ENCODE data around the gene ARNT2. TPM values are rescaled to one million over a fixed set of nuclear protein-coding genes. Genes with fewer than 3 reads are reported as not detected.

Gene ARNT2
- total RNA-seq, 1 experiment from 2014 or later, result not detected

GRCh38 chr15:80615783-80616391 is 211.7 kb downstream of the ARNT2 start:
- no peak overlapping the region for H3K9ac ChIP-seq (ENCODE audit: low read length)
- H3K79me2 ChIP-seq (ENCODE audit: low read length), result no peaks in the 10 kb centered on the region
- no peaks in the 10 kb centered on the region for H4K20me1 ChIP-seq (ENCODE audit: insufficient read depth, low read depth, low read length)
- peaks cover 22% of the 10 kb centered on the region for H3K4me1 ChIP-seq (ENCODE audit: low read length)
- H3K9me3 ChIP-seq (ENCODE audit: low read length), result no peaks in the 10 kb centered on the region
- H2AFZ ChIP-seq (ENCODE audit: low read length), result no peak overlapping the region
- 0 out of 2 replicates have a peak, but pooled peaks cover 2% of the 10 kb centered on the region for H3K27me3 ChIP-seq (ENCODE audit: low read length)
- H3K27ac ChIP-seq (ENCODE audit: low read length), result no peak overlapping the region
- H3K4me3 ChIP-seq (ENCODE audit: low read length), result no peak overlapping the region
- no peaks in the 10 kb centered on the region for H3K36me3 ChIP-seq (ENCODE audit: insufficient read depth, low read length)
- H3K4me2 ChIP-seq (ENCODE audit: low read depth, low read length, poor library complexity, severe bottlenecking), result no peak overlapping the region
- H3K9me2 ChIP-seq (replicated peaks; ENCODE audit: insufficient read depth, low read length), result no peaks in the 10 kb centered on the region
- no peak for DNase-seq

GRCh38 chr15:80618685-80619400 is 214.7 kb downstream of the ARNT2 start:
- Histone ChIP-seq H3K4me2 (ENCODE audit: low read depth, low read length, poor library complexity, severe bottlenecking) (no peak overlapping the region), H3K4me1 (ENCODE audit: low read length) (peaks cover 22% of the 10 kb centered on the region), H3K9me3 (ENCODE audit: low read length) (no peaks in the 10 kb centered on the region), H2AFZ (ENCODE audit: low read length) (no peak overlapping the region), H3K27ac (ENCODE audit: low read length) (no peak overlapping the region), H3K36me3 (ENCODE audit: insufficient read depth, low read length) (no peaks in the 10 kb centered on the region), H4K20me1 (ENCODE audit: insufficient read depth, low read depth, low read length) (no peaks in the 10 kb centered on the region), H3K79me2 (ENCODE audit: low read length) (no peaks in the 10 kb centered on the region), H3K27me3 (ENCODE audit: low read length) (0 out of 2 replicates have a peak, but pooled peaks cover 2% of the 10 kb centered on the region), H3K4me3 (ENCODE audit: low read length) (no peak overlapping the region), H3K9me2 (replicated peaks; ENCODE audit: insufficient read depth, low read length) (no peaks in the 10 kb centered on the region), H3K9ac (ENCODE audit: low read length) (no peak overlapping the region)
- no peak for DNase-seq

DNA sequence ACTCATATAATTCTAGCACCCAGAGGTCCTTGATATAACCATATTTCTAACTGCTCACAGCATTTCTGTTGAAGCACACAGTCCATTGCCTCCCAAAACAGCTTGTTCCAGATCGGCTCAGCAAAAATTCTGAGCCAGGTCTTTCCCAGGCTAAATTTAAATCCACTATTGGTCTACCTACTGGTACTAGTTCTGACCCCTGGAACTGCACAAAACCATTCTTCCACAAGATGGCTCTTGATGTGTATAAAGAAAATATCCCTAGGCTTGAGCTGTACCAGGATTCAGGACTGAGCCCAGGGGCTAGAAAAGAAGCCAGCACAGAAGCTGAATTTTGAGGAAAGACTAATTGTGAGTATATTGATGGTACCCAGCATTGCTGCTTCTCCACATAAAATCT is 215.5 kb downstream of the ARNT2 start:
- no peak overlapping the region for H3K4me3 ChIP-seq (ENCODE audit: low read length)
- no peaks in the 10 kb centered on the region for H3K9me3 ChIP-seq (ENCODE audit: low read length)
- no peak overlapping the region for H3K4me2 ChIP-seq (ENCODE audit: low read depth, low read length, poor library complexity, severe bottlenecking)
- no peak overlapping the region for H3K27ac ChIP-seq (ENCODE audit: low read length)
- no peak for DNase-seq
- no peak overlapping the region for H2AFZ ChIP-seq (ENCODE audit: low read length)
- no peaks in the 10 kb centered on the region for H4K20me1 ChIP-seq (ENCODE audit: insufficient read depth, low read depth, low read length)
- no peaks in the 10 kb centered on the region for H3K36me3 ChIP-seq (ENCODE audit: insufficient read depth, low read length)
- 0 out of 2 replicates have a peak, but pooled peaks cover 2% of the 10 kb centered on the region for H3K27me3 ChIP-seq (ENCODE audit: low read length)
- no peak overlapping the region for H3K9ac ChIP-seq (ENCODE audit: low read length)
- H3K9me2 ChIP-seq (replicated peaks; ENCODE audit: insufficient read depth, low read length), result no peaks in the 10 kb centered on the region
- peaks cover 22% of the 10 kb centered on the region for H3K4me1 ChIP-seq (ENCODE audit: low read length)
- no peaks in the 10 kb centered on the region for H3K79me2 ChIP-seq (ENCODE audit: low read length)

GRCh38 chr15:80620141-80620540 is 216.0 kb downstream of the ARNT2 start:
- Histone ChIP-seq H3K79me2 (ENCODE audit: low read length) (no peaks in the 10 kb centered on the region), H3K36me3 (ENCODE audit: insufficient read depth, low read length) (no peaks in the 10 kb centered on the region), H3K4me3 (ENCODE audit: low read length) (no peak overlapping the region), H3K9me2 (replicated peaks; ENCODE audit: insufficient read depth, low read length) (no peaks in the 10 kb centered on the region), H2AFZ (ENCODE audit: low read length) (no peak overlapping the region), H4K20me1 (ENCODE audit: insufficient read depth, low read depth, low read length) (no peaks in the 10 kb centered on the region), H3K9me3 (ENCODE audit: low read length) (no peaks in the 10 kb centered on the region), H3K27me3 (ENCODE audit: low read length) (0 out of 2 replicates have a peak, but pooled peaks cover 2% of the 10 kb centered on the region), H3K27ac (ENCODE audit: low read length) (no peak overlapping the region), H3K4me1 (ENCODE audit: low read length) (peaks cover 22% of the 10 kb centered on the region), H3K4me2 (ENCODE audit: low read depth, low read length, poor library complexity, severe bottlenecking) (no peak overlapping the region), H3K9ac (ENCODE audit: low read length) (no peak overlapping the region)
- no peak for DNase-seq

DNA sequence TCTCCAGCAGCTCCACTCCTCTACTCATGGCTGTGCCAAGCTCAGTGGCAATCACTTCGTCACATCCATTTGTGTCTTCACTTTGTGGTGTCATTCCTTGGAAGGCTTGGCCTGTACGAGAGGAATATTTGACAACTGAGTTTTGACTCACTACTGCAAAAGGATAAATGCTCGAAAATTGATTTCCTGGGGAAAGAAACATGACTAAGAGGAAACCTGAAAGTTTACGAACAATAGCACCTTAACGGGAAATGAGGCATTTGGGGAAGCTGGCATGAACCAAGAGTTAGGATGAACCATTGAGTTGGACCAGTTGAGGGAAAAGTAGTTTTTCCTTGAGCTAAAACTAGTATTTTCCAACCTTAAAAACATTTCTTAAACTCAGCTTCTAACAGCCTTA is 216.7 kb downstream of the ARNT2 start:
- Histone ChIP-seq H3K4me1 (ENCODE audit: low read length) (peaks cover 22% of the 10 kb centered on the region), H3K9ac (ENCODE audit: low read length) (no peak overlapping the region), H3K9me2 (replicated peaks; ENCODE audit: insufficient read depth, low read length) (no peaks in the 10 kb centered on the region), H3K27ac (ENCODE audit: low read length) (no peak overlapping the region), H3K9me3 (ENCODE audit: low read length) (no peaks in the 10 kb centered on the region), H3K79me2 (ENCODE audit: low read length) (no peaks in the 10 kb centered on the region), H3K4me3 (ENCODE audit: low read length) (no peak overlapping the region), H2AFZ (ENCODE audit: low read length) (no peak overlapping the region), H4K20me1 (ENCODE audit: insufficient read depth, low read depth, low read length) (no peaks in the 10 kb centered on the region), H3K27me3 (ENCODE audit: low read length) (0 out of 2 replicates have a peak, but pooled peaks cover 2% of the 10 kb centered on the region), H3K4me2 (ENCODE audit: low read depth, low read length, poor library complexity, severe bottlenecking) (no peak overlapping the region), H3K36me3 (ENCODE audit: insufficient read depth, low read length) (no peaks in the 10 kb centered on the region)
- no peak for DNase-seq

DNA sequence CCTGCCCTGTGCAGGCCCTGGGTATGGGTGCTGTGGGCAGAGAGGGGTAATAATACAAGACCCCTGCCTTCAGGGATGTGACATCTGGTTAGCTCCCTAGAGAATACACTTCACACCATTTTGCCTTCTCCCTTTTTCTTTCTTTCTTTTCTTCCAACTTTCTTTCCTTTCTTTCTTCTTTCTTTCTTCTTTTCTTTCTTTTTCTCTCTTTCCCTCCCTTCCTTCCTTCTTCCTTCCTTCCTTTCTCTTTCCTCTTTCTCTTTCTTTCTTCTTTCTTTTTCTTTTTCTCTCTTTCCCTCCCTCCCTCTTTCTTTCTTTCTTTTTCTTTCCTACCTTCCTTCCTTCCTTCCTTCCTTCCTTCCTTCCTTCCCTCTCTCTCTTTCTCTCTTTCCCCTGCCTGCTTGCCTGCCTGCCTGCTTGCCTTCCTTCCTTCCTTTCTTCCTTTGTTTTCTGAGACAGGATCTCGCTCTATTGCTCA is 222.5 kb downstream of the ARNT2 start:
- Histone ChIP-seq H3K9me2 (replicated peaks; ENCODE audit: insufficient read depth, low read length) (no peaks in the 10 kb centered on the region), H3K4me2 (ENCODE audit: low read depth, low read length, poor library complexity, severe bottlenecking) (no peak overlapping the region), H3K36me3 (ENCODE audit: insufficient read depth, low read length) (no peaks in the 10 kb centered on the region), H4K20me1 (ENCODE audit: insufficient read depth, low read depth, low read length) (no peaks in the 10 kb centered on the region), H3K27ac (ENCODE audit: low read length) (no peak overlapping the region), H3K4me1 (ENCODE audit: low read length) (no peaks in the 10 kb centered on the region; the same call in 1 of the 2 replicates), H3K27me3 (ENCODE audit: low read length) (no peaks in the 10 kb centered on the region), H2AFZ (ENCODE audit: low read length) (no peak overlapping the region), H3K9me3 (ENCODE audit: low read length) (no peaks in the 10 kb centered on the region), H3K4me3 (ENCODE audit: low read length) (no peak overlapping the region), H3K79me2 (ENCODE audit: low read length) (no peaks in the 10 kb centered on the region), H3K9ac (ENCODE audit: low read length) (no peak overlapping the region)
- DNase-seq, result no peak

- Histone ChIP-seq H3K79me2 (ENCODE audit: low read length) (no peaks in the 10 kb centered on the region), H3K4me1 (ENCODE audit: low read length) (no peaks in the 10 kb centered on the region; the same call in 1 of the 2 replicates)
Observed at GRCh38 chr15:80629355-80629754, 225.2 kb downstream of the ARNT2 start.

GRCh38 chr15:80630981-80631380 is 226.8 kb downstream of the ARNT2 start:
- no peak for DNase-seq
- Histone ChIP-seq H3K9ac (ENCODE audit: low read length) (no peak overlapping the region), H3K9me3 (ENCODE audit: low read length) (no peaks in the 10 kb centered on the region), H3K4me1 (ENCODE audit: low read length) (no peaks in the 10 kb centered on the region; the same call in 1 of the 2 replicates), H3K4me2 (ENCODE audit: low read depth, low read length, poor library complexity, severe bottlenecking) (no peak overlapping the region), H3K27me3 (ENCODE audit: low read length) (no peaks in the 10 kb centered on the region), H3K9me2 (replicated peaks; ENCODE audit: insufficient read depth, low read length) (no peaks in the 10 kb centered on the region), H3K36me3 (ENCODE audit: insufficient read depth, low read length) (no peaks in the 10 kb centered on the region), H3K79me2 (ENCODE audit: low read length) (no peaks in the 10 kb centered on the region), H3K27ac (ENCODE audit: low read length) (no peak overlapping the region), H2AFZ (ENCODE audit: low read length) (no peak overlapping the region), H3K4me3 (ENCODE audit: low read length) (no peak overlapping the region), H4K20me1 (ENCODE audit: insufficient read depth, low read depth, low read length) (no peaks in the 10 kb centered on the region)

More at GRCh38 chr15:80629355-80629754, 225.2 kb downstream of the ARNT2 start:
- Histone ChIP-seq H3K4me3 (ENCODE audit: low read length) (no peak overlapping the region), H3K9ac (ENCODE audit: low read length) (no peak overlapping the region), H3K9me3 (ENCODE audit: low read length) (no peaks in the 10 kb centered on the region), H2AFZ (ENCODE audit: low read length) (no peak overlapping the region), H4K20me1 (ENCODE audit: insufficient read depth, low read depth, low read length) (no peaks in the 10 kb centered on the region), H3K27me3 (ENCODE audit: low read length) (no peaks in the 10 kb centered on the region), H3K9me2 (replicated peaks; ENCODE audit: insufficient read depth, low read length) (no peaks in the 10 kb centered on the region), H3K27ac (ENCODE audit: low read length) (no peak overlapping the region), H3K4me2 (ENCODE audit: low read depth, low read length, poor library complexity, severe bottlenecking) (no peak overlapping the region), H3K36me3 (ENCODE audit: insufficient read depth, low read length) (no peaks in the 10 kb centered on the region)
- no peak for DNase-seq

All from Karpas-422 (cell line).